GM19372 (cell line): ENCODE data around the gene CCDC91.
A peak's percentile ranks its signal among the peaks of the same experiment; 100 is the strongest.

Experiments used
- ATAC-seq: cut with Tn5 transposase; IDR thresholded peaks from one replicate; pipeline ENCODE4 v1.9.1; 2021; ENCODE audit warnings: mild to moderate bottlenecking, low read depth, moderate library complexity; ENCODE audit not compliant: unreplicated experiment

Gene CCDC91

GRCh38 chr12:28190321-28191050 is at the start of gene CCDC91:
Gene CCDC91 (plus strand): TSS chr12:28190456. CDS start chr12:28257216, 66,760 bp downstream.
- ATAC-seq = peak; percentile 89

GRCh38 chr12:28144059-28144458 is 46.2 kb upstream of the CCDC91 start:
- no peak for ATAC-seq

GRCh38 chr12:28144532-28144931 is 45.7 kb upstream of the CCDC91 start:
- ATAC-seq = no peak

GRCh38 chr12:28145216-28145615 is 45.0 kb upstream of the CCDC91 start:
- no peak for ATAC-seq

- no peak for ATAC-seq
Measured at GRCh38 chr12:28149279-28149678, 41.0 kb upstream of the CCDC91 start.

GRCh38 chr12:28156362-28156761 is 33.9 kb upstream of the CCDC91 start:
- no peak for ATAC-seq

- ATAC-seq = no peak
Measured at GRCh38 chr12:28156804-28157203, 33.5 kb upstream of the CCDC91 start.

- no peak for ATAC-seq
Measured at GRCh38 chr12:28158353-28158752, 31.9 kb upstream of the CCDC91 start.

- no peak for ATAC-seq
Measured at GRCh38 chr12:28159688-28160087, 30.6 kb upstream of the CCDC91 start.

- no peak for ATAC-seq
Measured at GRCh38 chr12:28161697-28162096, 28.6 kb upstream of the CCDC91 start.

GRCh38 chr12:28162697-28163096 is 27.6 kb upstream of the CCDC91 start:
- no peak for ATAC-seq

GRCh38 chr12:28164644-28165275 is 25.5 kb upstream of the CCDC91 start:
- no peak for ATAC-seq

GRCh38 chr12:28167981-28168485 is 22.2 kb upstream of the CCDC91 start:
- no peak for ATAC-seq

- ATAC-seq = no peak
Measured at GRCh38 chr12:28171356-28172060, 18.7 kb upstream of the CCDC91 start.

- ATAC-seq = no peak
Measured at GRCh38 chr12:28172434-28173030, 17.7 kb upstream of the CCDC91 start.

- ATAC-seq = no peak
Measured at GRCh38 chr12:28173440-28173839, 16.8 kb upstream of the CCDC91 start.

- no peak for ATAC-seq
Measured at GRCh38 chr12:28175098-28175589, 15.1 kb upstream of the CCDC91 start.

- no peak for ATAC-seq
Measured at GRCh38 chr12:28176295-28176694, 14.0 kb upstream of the CCDC91 start.

GRCh38 chr12:28177461-28177860 is 12.8 kb upstream of the CCDC91 start:
- no peak for ATAC-seq

GRCh38 chr12:28177905-28178304 is 12.4 kb upstream of the CCDC91 start:
- no peak for ATAC-seq

- no peak for ATAC-seq
Measured at GRCh38 chr12:28178775-28179174, 11.5 kb upstream of the CCDC91 start.
